GM23338 (cell line): ENCODE results near the gene RPL26. TPM values are rescaled to one million over a fixed set of nuclear protein-coding genes. Genes with fewer than 3 reads are reported as not detected.

Experiments
- ATAC-seq: fragments of 200-7000 bp; cut with Tn5 transposase; 3 replicates; pipeline ENCODE4 v1.9.1; 2020
- DNase-seq: peaks from one replicate; pipeline ENCODE4 v3.0.0-alpha.2; 2015; ENCODE audit warnings: low spot score
- H2AFZ ChIP-seq: fragments of 200-600 bp; sonication (generic); 2 replicates; pipeline ENCODE4 v1.8.0; 2016; ENCODE audit warnings: antibody characterized with exemption, mild to moderate bottlenecking, moderate library complexity
- H3F3A ChIP-seq: fragments of 200-600 bp; sonication (generic); replicated peaks from 2 replicates; pipeline ENCODE4 v1.8.0; 2017; ENCODE audit warnings: antibody characterized with exemption, mixed run types, low read depth
- H3K27ac ChIP-seq: fragments of 200-600 bp; sonication (generic); 2 replicates; pipeline ENCODE4 v1.6.1; 2016; ENCODE audit warnings: low read depth
- H3K27me3 ChIP-seq: fragments of 200-600 bp; sonication (generic); 2 replicates; pipeline ENCODE4 v1.8.0; 2016; ENCODE audit warnings: mild to moderate bottlenecking, mixed run types, moderate library complexity; ENCODE audit not compliant: insufficient read depth
- H3K36me3 ChIP-seq: fragments of 200-600 bp; sonication (generic); 2 replicates; pipeline ENCODE4 v1.8.0; 2016; ENCODE audit warnings: mild to moderate bottlenecking; ENCODE audit not compliant: insufficient read depth
- H3K4me1 ChIP-seq: fragments of 200-600 bp; sonication (generic); 2 replicates; pipeline ENCODE4 v1.8.0; 2016; ENCODE audit warnings: mild to moderate bottlenecking, moderate library complexity; ENCODE audit not compliant: insufficient read depth
- H3K4me2 ChIP-seq: fragments of 200-600 bp; sonication (generic); 2 replicates; pipeline ENCODE4 v1.7.1; 2017; ENCODE audit warnings: mixed run types
- H3K4me3 ChIP-seq: fragments of 200-600 bp; sonication (generic); 2 replicates; pipeline ENCODE4 v1.6.1; 2016; ENCODE audit warnings: mixed run types
- H3K79me2 ChIP-seq: fragments of 200-600 bp; sonication (generic); replicated peaks from 2 replicates; pipeline ENCODE4 v1.8.0; 2017; ENCODE audit warnings: mild to moderate bottlenecking; ENCODE audit not compliant: insufficient read depth
- H3K9me2 ChIP-seq: fragments of 200-600 bp; sonication (generic); 2 replicates; pipeline ENCODE4 v1.8.0; 2017; ENCODE audit not compliant: insufficient read depth
- H4K20me1 ChIP-seq: fragments of 200-600 bp; sonication (generic); replicated peaks from 2 replicates; pipeline ENCODE4 v1.8.0; 2017; ENCODE audit warnings: mild to moderate bottlenecking; ENCODE audit not compliant: insufficient read depth
- H3K27ac Mint-ChIP-seq: 2 replicates; pipeline ENCODE4 v1.8.0; 2020; ENCODE audit warnings: inconsistent platforms, mild to moderate bottlenecking, moderate library complexity, mixed read lengths
- H3K27me3 Mint-ChIP-seq: 3 replicates; pipeline ENCODE4 v1.8.0; 2022; ENCODE audit warnings: low read depth, mild to moderate bottlenecking, moderate library complexity, mixed read lengths, inconsistent platforms; ENCODE audit not compliant: insufficient read depth, poor library complexity
- H3K36me3 Mint-ChIP-seq: 3 replicates; pipeline ENCODE4 v1.8.0; 2021; ENCODE audit warnings: low read depth, mild to moderate bottlenecking, inconsistent platforms, moderate library complexity, mixed read lengths
- H3K4me1 Mint-ChIP-seq: 3 replicates; pipeline ENCODE4 v1.8.0; 2020; ENCODE audit warnings: mild to moderate bottlenecking, inconsistent platforms, mixed read lengths
- H3K4me3 Mint-ChIP-seq: 3 replicates; pipeline ENCODE4 v1.8.0; 2021; ENCODE audit warnings: moderate library complexity, mild to moderate bottlenecking, inconsistent platforms, mixed read lengths
- H3K9me3 Mint-ChIP-seq: 3 replicates; pipeline ENCODE4 v1.8.0; 2020; ENCODE audit warnings: moderate library complexity, mild to moderate bottlenecking, inconsistent platforms, mixed read lengths
- CREB1 ChIP-seq: fragments of 250-450 bp; sonication (Bioruptor Pico); IDR thresholded peaks from 2 replicates; pipeline ENCODE4 v1.5.0; 2020; ENCODE audit warnings: low read depth, mild to moderate bottlenecking, moderate library complexity
- EZH2 ChIP-seq: fragments of 200-600 bp; sonication (generic); IDR thresholded peaks from one replicate; pipeline ENCODE4 v1.8.0; 2017; ENCODE audit warnings: antibody characterized with exemption, mild to moderate bottlenecking, low read depth; ENCODE audit not compliant: unreplicated experiment
- EZH2phosphoT487 ChIP-seq: fragments of 200-600 bp; sonication (generic); IDR thresholded peaks from one replicate; pipeline ENCODE4 v1.8.1; 2018; ENCODE audit warnings: antibody characterized with exemption; ENCODE audit not compliant: unreplicated experiment
- JUNB ChIP-seq: IDR thresholded peaks from one replicate; pipeline ENCODE4 v1.6.1; 2016; ENCODE audit warnings: antibody characterized with exemption; ENCODE audit not compliant: unreplicated experiment
- NANOG ChIP-seq: IDR thresholded peaks from 2 replicates; pipeline ENCODE4 v1.6.1; 2016; ENCODE audit warnings: antibody characterized with exemption, borderline replicate concordance
- POLR2AphosphoS5 ChIP-seq: IDR thresholded peaks from 2 replicates; pipeline ENCODE4 v1.6.1; 2016; ENCODE audit warnings: antibody characterized with exemption, low read depth
- STAT1 ChIP-seq: IDR thresholded peaks from one replicate; pipeline ENCODE4 v1.6.1; 2016; ENCODE audit warnings: antibody characterized with exemption; ENCODE audit not compliant: unreplicated experiment
- ZNF114 ChIP-seq: fragments of 250-450 bp; sonication (Bioruptor Pico); IDR thresholded peaks from 2 replicates; pipeline ENCODE4 v1.5.0; 2020; ENCODE audit warnings: mild to moderate bottlenecking, moderate library complexity
- ZNF331 ChIP-seq: fragments of 250-450 bp; sonication (Bioruptor Pico); IDR thresholded peaks from 2 replicates; pipeline ENCODE4 v1.5.0; 2020; ENCODE audit warnings: low read depth, mild to moderate bottlenecking, moderate library complexity
- polyA plus RNA-seq: library from polyadenylated mRNA; unstranded; fragments of >200 nt; fragmentation: Nextera tagmentation; extraction: Ambion mirVana; gene quantifications from 2 replicates; pipeline ENCODE4 v1.2.1, GENCODE V29; 2016
- total RNA-seq: library from RNA; depleted of rRNA; stranded (reverse); fragments of >200 nt; shearing (Covaris generic); gene quantifications from 2 replicates; pipeline ENCODE4 v1.2.3, GENCODE V29; 2014
- TF ChIP-seq, protein P1 (sequence below), 2 experiments: fragments of 200-600 bp in 1 of 2; sonication (generic) in 1 of 2; conservative IDR thresholded peaks; 2 replicates each; pipeline versions ENCODE4 v1.5.1 to v1.6.1; 2016 to 2017; ENCODE audit warnings: antibody characterized with exemption in 2 of 2, low read depth in 2 of 2, mild to moderate bottlenecking in 2 of 2, moderate library complexity in 1 of 2
- TF ChIP-seq, protein P2 (sequence below): IDR thresholded peaks from one replicate; pipeline ENCODE4 v1.6.1; 2018; ENCODE audit warnings: antibody characterized with exemption; ENCODE audit not compliant: unreplicated experiment
- TF ChIP-seq, protein P3 (sequence below): IDR thresholded peaks from 2 replicates; pipeline ENCODE4 v1.6.1; 2016; ENCODE audit warnings: antibody characterized with exemption
- TF ChIP-seq, protein P4 (sequence below): fragments of 250-450 bp; sonication (Bioruptor Pico); IDR thresholded peaks from 2 replicates; pipeline ENCODE4 v1.5.0; 2020; ENCODE audit warnings: mild to moderate bottlenecking, moderate library complexity

RPL26 gene
- total and polyA plus RNA-seq, 2 experiments from 2014 or later, result 2,274 to 3,158 TPM

DNA sequence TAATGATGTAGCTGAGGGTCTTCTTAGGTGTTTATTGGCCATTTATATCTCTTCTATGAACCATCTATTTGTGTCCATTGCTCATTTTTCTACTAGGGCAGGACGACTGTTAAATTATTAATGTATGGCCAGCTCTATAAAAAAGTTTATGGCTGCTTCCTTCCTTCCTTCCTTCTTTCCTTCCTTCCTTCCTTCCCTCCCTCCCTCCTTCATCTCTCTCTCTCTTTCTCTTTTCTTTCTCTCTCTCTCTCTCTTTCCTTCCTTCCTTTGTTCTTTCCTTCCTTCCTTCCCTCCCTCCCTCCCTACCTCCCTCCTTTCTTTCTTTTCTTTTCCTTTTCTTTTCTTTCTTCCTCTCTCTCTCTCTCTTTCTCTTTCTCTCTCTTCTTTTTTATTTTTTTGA is 35.5 kb upstream of the RPL26 start:
- Mint-ChIP-seq H3K27me3 (no peaks in the 10 kb centered on the region), H3K27ac (no peak overlapping the region), H3K9me3 (no peaks in the 10 kb centered on the region), H3K36me3 (no peaks in the 10 kb centered on the region), H3K4me1 (no peaks in the 10 kb centered on the region), H3K4me3 (no peak overlapping the region; the same call in 2 of the 3 replicates)
- Histone ChIP-seq H3K27ac (no peak overlapping the region), H3K4me1 (no peaks in the 10 kb centered on the region), H3K4me3 (no peak overlapping the region), H3K79me2 (no peaks in the 10 kb centered on the region), H3K4me2 (no peak overlapping the region), H3K36me3 (no peaks in the 10 kb centered on the region), H3F3A (no peaks in the 10 kb centered on the region), H4K20me1 (no peaks in the 10 kb centered on the region), H2AFZ (no peak overlapping the region), H3K9me2 (no peaks in the 10 kb centered on the region), H3K27me3 (no peaks in the 10 kb centered on the region)
- no peak for ATAC-seq
- DNase-seq, result no peak
- TF ChIP-seq EZH2phosphoT487 (no peak), CREB1 (CRISPR knock-in tag) (no peak), POLR2AphosphoS5 (no peak), JUNB (no peak), ZNF114 (CRISPR knock-in tag) (no peak), EZH2 (no peak), STAT1 (no peak), ZNF331 (CRISPR knock-in tag) (no peak), NANOG (no peak)
- TF ChIP-seq, protein P1, sequence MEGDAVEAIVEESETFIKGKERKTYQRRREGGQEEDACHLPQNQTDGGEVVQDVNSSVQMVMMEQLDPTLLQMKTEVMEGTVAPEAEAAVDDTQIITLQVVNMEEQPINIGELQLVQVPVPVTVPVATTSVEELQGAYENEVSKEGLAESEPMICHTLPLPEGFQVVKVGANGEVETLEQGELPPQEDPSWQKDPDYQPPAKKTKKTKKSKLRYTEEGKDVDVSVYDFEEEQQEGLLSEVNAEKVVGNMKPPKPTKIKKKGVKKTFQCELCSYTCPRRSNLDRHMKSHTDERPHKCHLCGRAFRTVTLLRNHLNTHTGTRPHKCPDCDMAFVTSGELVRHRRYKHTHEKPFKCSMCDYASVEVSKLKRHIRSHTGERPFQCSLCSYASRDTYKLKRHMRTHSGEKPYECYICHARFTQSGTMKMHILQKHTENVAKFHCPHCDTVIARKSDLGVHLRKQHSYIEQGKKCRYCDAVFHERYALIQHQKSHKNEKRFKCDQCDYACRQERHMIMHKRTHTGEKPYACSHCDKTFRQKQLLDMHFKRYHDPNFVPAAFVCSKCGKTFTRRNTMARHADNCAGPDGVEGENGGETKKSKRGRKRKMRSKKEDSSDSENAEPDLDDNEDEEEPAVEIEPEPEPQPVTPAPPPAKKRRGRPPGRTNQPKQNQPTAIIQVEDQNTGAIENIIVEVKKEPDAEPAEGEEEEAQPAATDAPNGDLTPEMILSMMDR (conservative IDR thresholded peaks at IDR 0.05; ENCODE audit: low read depth in 2 of 2), result no peak
- TF ChIP-seq, protein P2, sequence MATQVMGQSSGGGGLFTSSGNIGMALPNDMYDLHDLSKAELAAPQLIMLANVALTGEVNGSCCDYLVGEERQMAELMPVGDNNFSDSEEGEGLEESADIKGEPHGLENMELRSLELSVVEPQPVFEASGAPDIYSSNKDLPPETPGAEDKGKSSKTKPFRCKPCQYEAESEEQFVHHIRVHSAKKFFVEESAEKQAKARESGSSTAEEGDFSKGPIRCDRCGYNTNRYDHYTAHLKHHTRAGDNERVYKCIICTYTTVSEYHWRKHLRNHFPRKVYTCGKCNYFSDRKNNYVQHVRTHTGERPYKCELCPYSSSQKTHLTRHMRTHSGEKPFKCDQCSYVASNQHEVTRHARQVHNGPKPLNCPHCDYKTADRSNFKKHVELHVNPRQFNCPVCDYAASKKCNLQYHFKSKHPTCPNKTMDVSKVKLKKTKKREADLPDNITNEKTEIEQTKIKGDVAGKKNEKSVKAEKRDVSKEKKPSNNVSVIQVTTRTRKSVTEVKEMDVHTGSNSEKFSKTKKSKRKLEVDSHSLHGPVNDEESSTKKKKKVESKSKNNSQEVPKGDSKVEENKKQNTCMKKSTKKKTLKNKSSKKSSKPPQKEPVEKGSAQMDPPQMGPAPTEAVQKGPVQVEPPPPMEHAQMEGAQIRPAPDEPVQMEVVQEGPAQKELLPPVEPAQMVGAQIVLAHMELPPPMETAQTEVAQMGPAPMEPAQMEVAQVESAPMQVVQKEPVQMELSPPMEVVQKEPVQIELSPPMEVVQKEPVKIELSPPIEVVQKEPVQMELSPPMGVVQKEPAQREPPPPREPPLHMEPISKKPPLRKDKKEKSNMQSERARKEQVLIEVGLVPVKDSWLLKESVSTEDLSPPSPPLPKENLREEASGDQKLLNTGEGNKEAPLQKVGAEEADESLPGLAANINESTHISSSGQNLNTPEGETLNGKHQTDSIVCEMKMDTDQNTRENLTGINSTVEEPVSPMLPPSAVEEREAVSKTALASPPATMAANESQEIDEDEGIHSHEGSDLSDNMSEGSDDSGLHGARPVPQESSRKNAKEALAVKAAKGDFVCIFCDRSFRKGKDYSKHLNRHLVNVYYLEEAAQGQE, result no peak
- TF ChIP-seq, protein P3, sequence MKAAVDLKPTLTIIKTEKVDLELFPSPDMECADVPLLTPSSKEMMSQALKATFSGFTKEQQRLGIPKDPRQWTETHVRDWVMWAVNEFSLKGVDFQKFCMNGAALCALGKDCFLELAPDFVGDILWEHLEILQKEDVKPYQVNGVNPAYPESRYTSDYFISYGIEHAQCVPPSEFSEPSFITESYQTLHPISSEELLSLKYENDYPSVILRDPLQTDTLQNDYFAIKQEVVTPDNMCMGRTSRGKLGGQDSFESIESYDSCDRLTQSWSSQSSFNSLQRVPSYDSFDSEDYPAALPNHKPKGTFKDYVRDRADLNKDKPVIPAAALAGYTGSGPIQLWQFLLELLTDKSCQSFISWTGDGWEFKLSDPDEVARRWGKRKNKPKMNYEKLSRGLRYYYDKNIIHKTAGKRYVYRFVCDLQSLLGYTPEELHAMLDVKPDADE, result no peak
- TF ChIP-seq, protein P4, sequence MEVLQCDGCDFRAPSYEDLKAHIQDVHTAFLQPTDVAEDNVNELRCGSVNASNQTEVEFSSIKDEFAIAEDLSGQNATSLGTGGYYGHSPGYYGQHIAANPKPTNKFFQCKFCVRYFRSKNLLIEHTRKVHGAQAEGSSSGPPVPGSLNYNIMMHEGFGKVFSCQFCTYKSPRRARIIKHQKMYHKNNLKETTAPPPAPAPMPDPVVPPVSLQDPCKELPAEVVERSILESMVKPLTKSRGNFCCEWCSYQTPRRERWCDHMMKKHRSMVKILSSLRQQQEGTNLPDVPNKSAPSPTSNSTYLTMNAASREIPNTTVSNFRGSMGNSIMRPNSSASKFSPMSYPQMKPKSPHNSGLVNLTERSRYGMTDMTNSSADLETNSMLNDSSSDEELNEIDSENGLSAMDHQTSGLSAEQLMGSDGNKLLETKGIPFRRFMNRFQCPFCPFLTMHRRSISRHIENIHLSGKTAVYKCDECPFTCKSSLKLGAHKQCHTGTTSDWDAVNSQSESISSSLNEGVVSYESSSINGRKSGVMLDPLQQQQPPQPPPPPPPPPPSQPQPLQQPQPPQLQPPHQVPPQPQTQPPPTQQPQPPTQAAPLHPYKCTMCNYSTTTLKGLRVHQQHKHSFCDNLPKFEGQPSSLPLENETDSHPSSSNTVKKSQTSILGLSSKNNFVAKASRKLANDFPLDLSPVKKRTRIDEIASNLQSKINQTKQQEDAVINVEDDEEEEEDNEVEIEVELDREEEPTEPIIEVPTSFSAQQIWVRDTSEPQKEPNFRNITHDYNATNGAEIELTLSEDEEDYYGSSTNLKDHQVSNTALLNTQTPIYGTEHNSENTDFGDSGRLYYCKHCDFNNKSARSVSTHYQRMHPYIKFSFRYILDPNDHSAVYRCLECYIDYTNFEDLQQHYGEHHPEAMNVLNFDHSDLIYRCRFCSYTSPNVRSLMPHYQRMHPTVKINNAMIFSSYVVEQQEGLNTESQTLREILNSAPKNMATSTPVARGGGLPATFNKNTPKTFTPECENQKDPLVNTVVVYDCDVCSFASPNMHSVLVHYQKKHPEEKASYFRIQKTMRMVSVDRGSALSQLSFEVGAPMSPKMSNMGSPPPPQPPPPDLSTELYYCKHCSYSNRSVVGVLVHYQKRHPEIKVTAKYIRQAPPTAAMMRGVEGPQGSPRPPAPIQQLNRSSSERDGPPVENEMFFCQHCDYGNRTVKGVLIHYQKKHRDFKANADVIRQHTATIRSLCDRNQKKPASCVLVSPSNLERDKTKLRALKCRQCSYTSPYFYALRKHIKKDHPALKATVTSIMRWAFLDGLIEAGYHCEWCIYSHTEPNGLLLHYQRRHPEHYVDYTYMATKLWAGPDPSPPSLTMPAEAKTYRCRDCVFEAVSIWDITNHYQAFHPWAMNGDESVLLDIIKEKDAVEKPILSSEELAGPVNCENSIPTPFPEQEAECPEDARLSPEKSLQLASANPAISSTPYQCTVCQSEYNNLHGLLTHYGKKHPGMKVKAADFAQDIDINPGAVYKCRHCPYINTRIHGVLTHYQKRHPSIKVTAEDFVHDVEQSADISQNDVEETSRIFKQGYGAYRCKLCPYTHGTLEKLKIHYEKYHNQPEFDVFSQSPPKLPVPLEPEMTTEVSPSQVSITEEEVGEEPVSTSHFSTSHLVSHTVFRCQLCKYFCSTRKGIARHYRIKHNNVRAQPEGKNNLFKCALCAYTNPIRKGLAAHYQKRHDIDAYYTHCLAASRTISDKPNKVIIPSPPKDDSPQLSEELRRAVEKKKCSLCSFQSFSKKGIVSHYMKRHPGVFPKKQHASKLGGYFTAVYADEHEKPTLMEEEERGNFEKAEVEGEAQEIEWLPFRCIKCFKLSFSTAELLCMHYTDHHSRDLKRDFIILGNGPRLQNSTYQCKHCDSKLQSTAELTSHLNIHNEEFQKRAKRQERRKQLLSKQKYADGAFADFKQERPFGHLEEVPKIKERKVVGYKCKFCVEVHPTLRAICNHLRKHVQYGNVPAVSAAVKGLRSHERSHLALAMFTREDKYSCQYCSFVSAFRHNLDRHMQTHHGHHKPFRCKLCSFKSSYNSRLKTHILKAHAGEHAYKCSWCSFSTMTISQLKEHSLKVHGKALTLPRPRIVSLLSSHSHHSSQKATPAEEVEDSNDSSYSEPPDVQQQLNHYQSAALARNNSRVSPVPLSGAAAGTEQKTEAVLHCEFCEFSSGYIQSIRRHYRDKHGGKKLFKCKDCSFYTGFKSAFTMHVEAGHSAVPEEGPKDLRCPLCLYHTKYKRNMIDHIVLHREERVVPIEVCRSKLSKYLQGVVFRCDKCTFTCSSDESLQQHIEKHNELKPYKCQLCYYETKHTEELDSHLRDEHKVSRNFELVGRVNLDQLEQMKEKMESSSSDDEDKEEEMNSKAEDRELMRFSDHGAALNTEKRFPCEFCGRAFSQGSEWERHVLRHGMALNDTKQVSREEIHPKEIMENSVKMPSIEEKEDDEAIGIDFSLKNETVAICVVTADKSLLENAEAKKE (CRISPR knock-in tag), result no peak
